Measurements from ENCODE around the gene TMPRSS15. TPM values are rescaled to one million over a fixed set of nuclear protein-coding genes. Genes with fewer than 3 reads are reported as not detected.

The TMPRSS15 gene
- total RNA-seq, 4 donors from 2014 or later: not detected

DNA sequence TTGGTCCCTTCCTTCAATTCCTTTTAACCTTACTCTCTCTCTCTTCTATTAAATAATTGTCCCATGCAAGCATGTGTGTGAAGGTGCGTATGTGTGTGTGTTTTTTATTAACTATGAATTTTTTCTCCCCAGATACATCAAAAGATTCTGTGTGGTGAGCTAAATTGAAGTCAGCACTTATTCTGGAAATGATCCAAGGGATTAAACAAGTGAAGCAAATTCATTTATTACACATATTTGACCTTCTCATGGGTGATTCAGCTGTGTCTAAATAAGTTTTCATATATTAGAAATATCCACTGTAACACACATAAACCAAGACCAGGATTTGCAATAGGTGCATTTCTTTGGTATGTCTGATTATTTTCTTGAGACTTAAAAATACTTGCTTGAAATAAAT lies 134.7 kb downstream of the TMPRSS15 start:
- 94 to 95% methylated on average over 1 of the region's 1 CpG for WGBS, 2 donors
- no peak for DNase-seq
- Histone ChIP-seq H3K36me3 (no peaks in the 10 kb centered on the region), H3K4me1 (no peaks in the 10 kb centered on the region), H3K27ac (no peak overlapping the region), H3K9me3 (no peaks in the 10 kb centered on the region), H3K4me3 (replicated peaks in 1 of 3) (no peak overlapping the region), H3K27me3 (no peaks in the 10 kb centered on the region)
- TF ChIP-seq, protein P1, sequence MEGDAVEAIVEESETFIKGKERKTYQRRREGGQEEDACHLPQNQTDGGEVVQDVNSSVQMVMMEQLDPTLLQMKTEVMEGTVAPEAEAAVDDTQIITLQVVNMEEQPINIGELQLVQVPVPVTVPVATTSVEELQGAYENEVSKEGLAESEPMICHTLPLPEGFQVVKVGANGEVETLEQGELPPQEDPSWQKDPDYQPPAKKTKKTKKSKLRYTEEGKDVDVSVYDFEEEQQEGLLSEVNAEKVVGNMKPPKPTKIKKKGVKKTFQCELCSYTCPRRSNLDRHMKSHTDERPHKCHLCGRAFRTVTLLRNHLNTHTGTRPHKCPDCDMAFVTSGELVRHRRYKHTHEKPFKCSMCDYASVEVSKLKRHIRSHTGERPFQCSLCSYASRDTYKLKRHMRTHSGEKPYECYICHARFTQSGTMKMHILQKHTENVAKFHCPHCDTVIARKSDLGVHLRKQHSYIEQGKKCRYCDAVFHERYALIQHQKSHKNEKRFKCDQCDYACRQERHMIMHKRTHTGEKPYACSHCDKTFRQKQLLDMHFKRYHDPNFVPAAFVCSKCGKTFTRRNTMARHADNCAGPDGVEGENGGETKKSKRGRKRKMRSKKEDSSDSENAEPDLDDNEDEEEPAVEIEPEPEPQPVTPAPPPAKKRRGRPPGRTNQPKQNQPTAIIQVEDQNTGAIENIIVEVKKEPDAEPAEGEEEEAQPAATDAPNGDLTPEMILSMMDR (IDR thresholded peaks at IDR 0.05): no peak
- no peak for TF ChIP-seq POLR2A (IDR thresholded peaks at IDR 0.05)
- intact Hi-C loops (cut with DNase I): no loop called here

DNA sequence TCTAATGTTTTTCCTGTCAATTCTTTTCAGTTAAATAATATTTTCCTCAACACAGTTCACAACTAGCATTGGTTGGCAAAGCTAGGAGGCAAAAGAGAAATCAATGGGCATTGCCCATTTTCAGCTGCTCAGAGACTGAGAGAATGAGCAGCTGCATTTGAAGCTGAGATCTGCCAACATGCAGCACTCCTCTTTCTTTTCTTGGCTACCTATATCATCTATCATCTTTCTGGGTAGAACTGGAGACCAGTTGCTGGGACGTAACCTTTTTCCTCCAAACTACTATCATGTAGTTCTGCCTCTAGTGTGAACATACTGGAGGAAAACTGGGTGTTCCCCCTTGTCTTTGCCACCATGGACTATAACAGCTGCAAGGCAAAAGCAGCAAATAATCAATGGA lies 136.1 kb downstream of the TMPRSS15 start:
- no peaks in the 10 kb centered on the region for H3K27me3 ChIP-seq
- H3K4me3 ChIP-seq (replicated peaks in 1 of 3): no peak overlapping the region
- DNase-seq: no peak
- intact Hi-C loops (cut with DNase I): no loop called here
- H3K27ac ChIP-seq: no peak overlapping the region
- no peak for TF ChIP-seq POLR2A (IDR thresholded peaks at IDR 0.05)
- TF ChIP-seq, protein P1 (IDR thresholded peaks at IDR 0.05): no peak
- no peaks in the 10 kb centered on the region for H3K36me3 ChIP-seq
- H3K4me1 ChIP-seq: no peaks in the 10 kb centered on the region
- WGBS, 2 donors: 85 to 100% methylated on average over 1 of the region's 1 CpG
- no peaks in the 10 kb centered on the region for H3K9me3 ChIP-seq

DNA sequence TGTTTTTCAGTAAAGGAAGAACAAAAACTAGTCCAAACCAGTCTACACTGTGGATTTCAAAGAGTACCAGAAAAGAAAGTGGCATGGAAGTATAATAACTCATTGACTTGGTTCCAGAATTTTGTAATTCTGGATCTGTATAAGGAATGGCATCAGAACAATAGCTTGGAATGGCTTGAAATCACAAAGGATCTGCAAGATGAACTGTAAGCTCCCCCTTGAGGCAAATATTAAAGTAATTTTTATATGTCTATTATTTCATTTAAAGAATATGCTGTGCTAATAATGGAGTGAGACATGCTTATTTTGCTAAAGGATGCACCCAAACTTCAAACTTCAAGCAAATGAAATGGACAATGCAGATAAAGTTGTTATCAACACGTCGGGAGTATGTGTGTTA lies 137.6 kb downstream of the TMPRSS15 start:
- H3K4me3 ChIP-seq (replicated peaks in 1 of 3): no peak overlapping the region
- no peaks in the 10 kb centered on the region for H3K36me3 ChIP-seq
- 90 to 92% methylated on average over 2 of the region's 2 CpGs for WGBS, 2 donors
- no peaks in the 10 kb centered on the region for H3K4me1 ChIP-seq
- intact Hi-C loops (cut with DNase I): no loop called here
- H3K27ac ChIP-seq: no peak overlapping the region
- TF ChIP-seq POLR2A (IDR thresholded peaks at IDR 0.05): no peak
- no peaks in the 10 kb centered on the region for H3K27me3 ChIP-seq
- DNase-seq: no peak
- no peaks in the 10 kb centered on the region for H3K9me3 ChIP-seq

DNA sequence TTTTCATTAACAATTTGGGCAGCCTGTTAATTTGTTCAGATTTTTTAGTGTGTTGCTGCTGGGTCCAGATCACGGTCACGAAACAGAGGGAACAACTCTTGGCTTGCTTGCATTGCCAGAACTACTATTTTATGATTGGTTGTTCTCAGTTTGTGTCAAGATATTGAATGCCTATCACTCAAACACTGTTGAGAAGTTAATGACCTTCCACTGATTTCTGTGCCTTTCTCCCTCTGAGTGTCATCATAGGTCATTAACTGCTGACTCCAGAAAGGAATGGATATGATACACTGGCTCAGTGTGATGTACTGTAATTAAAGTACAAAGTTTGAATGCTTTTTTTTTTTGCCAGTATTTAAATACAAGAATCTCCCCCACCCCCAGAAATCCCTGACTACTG lies 149.8 kb downstream of the TMPRSS15 start:
- no peak for DNase-seq
- intact Hi-C loops (cut with DNase I): no loop called here
- H3K4me3 ChIP-seq (replicated peaks in 1 of 3): no peak overlapping the region
- no peaks in the 10 kb centered on the region for H3K9me3 ChIP-seq
- WGBS, 2 donors: 79 to 90% methylated on average over 2 of the region's 2 CpGs
- no peaks in the 10 kb centered on the region for H3K4me1 ChIP-seq
- H3K27ac ChIP-seq: no peak overlapping the region
- no peaks in the 10 kb centered on the region for H3K27me3 ChIP-seq
- no peaks in the 10 kb centered on the region for H3K36me3 ChIP-seq
- TF ChIP-seq, protein P1 (IDR thresholded peaks at IDR 0.05): no peak
- no peak for TF ChIP-seq POLR2A (IDR thresholded peaks at IDR 0.05)

DNA sequence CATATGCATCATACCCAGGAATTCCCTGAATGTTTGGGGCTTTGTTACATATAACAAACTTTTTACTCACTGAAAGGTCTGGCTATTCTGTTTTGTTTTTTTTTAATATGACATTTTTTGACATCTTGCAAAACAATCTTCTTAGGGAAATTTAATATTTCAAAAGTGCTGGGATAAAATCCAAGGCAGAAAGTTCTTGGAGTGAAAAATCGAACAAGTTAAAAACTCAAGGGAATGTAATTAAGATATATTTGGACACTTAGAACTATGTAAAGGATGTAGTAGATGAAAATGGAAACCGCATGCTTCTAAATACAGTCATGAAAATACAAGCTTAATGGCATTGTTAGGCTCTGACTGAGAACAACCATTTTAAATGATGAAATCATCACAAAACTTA lies 150.4 kb downstream of the TMPRSS15 start:
- H3K27ac ChIP-seq: no peak overlapping the region
- WGBS, 2 donors: 72 to 77% methylated on average over 2 of the region's 2 CpGs
- no peak for DNase-seq
- H3K9me3 ChIP-seq: no peaks in the 10 kb centered on the region
- no peaks in the 10 kb centered on the region for H3K27me3 ChIP-seq
- no peaks in the 10 kb centered on the region for H3K4me1 ChIP-seq
- no peaks in the 10 kb centered on the region for H3K36me3 ChIP-seq
- no peak for TF ChIP-seq POLR2A (IDR thresholded peaks at IDR 0.05)
- TF ChIP-seq, protein P1 (IDR thresholded peaks at IDR 0.05): no peak
- intact Hi-C loops (cut with DNase I): no loop called here
- H3K4me3 ChIP-seq (replicated peaks in 1 of 3): no peak overlapping the region

DNA sequence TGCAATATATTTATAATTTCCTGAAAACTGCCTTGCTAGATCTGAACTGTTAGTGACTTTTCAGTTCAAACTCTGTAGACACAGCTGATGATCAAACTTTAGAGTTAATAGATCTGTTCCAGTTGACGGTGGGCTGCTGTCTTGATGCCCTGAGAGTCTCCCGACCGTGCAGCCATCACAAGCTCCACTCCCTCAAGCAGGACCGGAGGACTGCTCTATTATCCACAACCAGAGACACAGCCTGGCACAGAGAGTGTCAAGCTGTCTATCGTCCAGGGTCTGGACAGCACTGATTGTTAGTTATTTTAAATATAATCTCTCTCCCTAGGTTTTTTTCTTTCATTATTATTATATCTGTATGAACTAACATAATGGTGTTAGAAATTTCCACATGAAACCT lies 150.9 kb downstream of the TMPRSS15 start:
- WGBS, 2 donors: 55 to 62% methylated on average over 5 of the region's 5 CpGs
- Histone ChIP-seq H3K36me3 (no peaks in the 10 kb centered on the region), H3K4me1 (no peaks in the 10 kb centered on the region), H3K9me3 (no peaks in the 10 kb centered on the region), H3K27me3 (no peaks in the 10 kb centered on the region), H3K27ac (no peak overlapping the region), H3K4me3 (replicated peaks in 1 of 3) (no peak overlapping the region)
- no peak for DNase-seq
- intact Hi-C loops (cut with DNase I): no loop called here
- TF ChIP-seq POLR2A (IDR thresholded peaks at IDR 0.05): no peak
- TF ChIP-seq, protein P1 (IDR thresholded peaks at IDR 0.05): no peak

Data from thyroid gland (tissue), 4 donors.